K562 (cell line): ENCODE data around the gene PRR35. TPM values are rescaled to one million over a fixed set of nuclear protein-coding genes. Genes with fewer than 3 reads are reported as not detected.

Experiments used
- CTCF ChIP-seq, 3 experiments: IDR thresholded peaks in 2 of 3; conservative IDR thresholded peaks in 1 of 3; 2 replicates each; pipeline ENCODE4 v1.5.1; 2011 to 2012; ENCODE audit warnings: low read length in 3 of 3, mild to moderate bottlenecking in 3 of 3, control low read depth in 2 of 3, improper control_type of control experiment in 1 of 3, inconsistent platforms in 1 of 3, low read depth in 1 of 3, mixed read lengths in 1 of 3, moderate library complexity in 1 of 3; ENCODE audit not compliant: insufficient read depth in 2 of 3
- HBP1 ChIP-seq: fragments of 450-650 bp; formaldehyde crosslinking; IDR thresholded peaks from 2 replicates; pipeline ENCODE4 v1.4.0; 2022; ENCODE audit warnings: missing genetic modification characterization
- MITF ChIP-seq: IDR thresholded peaks from 2 replicates; pipeline ENCODE4 v1.6.1; 2014; ENCODE audit warnings: antibody characterized with exemption
- RBM14 ChIP-seq: fragments of 200-400 bp; formaldehyde crosslinking; IDR thresholded peaks from 2 replicates; pipeline ENCODE4 v1.6.1; 2018; ENCODE audit warnings: low read depth, mild to moderate bottlenecking, low read length, moderate library complexity, borderline replicate concordance; ENCODE audit not compliant: insufficient read depth
- SMAD2 ChIP-seq: fragments of 150-350 bp; IDR thresholded peaks from 2 replicates; pipeline ENCODE4 v1.6.1; 2014; ENCODE audit warnings: low read depth, mild to moderate bottlenecking, low read length
- polyA plus RNA-seq, 8 experiments: library from polyadenylated mRNA; depleted of rRNA in 4 of 8; stranded (reverse) in 5 of 8; unstranded in 3 of 8; fragments of >200 nt; fragmentation: Nextera tagmentation in 2 of 8; fragmentation: Illumina TruSeq in 1 of 8; extraction: Ambion mirVana in 2 of 8; extraction: Trizol in 1 of 8; gene quantifications; 2 replicates each; pipeline versions ENCODE4 v1.2.1 to v1.2.3, GENCODE V29; 2011 to 2014; ENCODE audit warnings: inconsistent platforms in 1 of 8, missing spikeins in 1 of 8
- total RNA-seq, 7 experiments: library from RNA; depleted of rRNA in 6 of 7; stranded (reverse); fragments of >200 nt in 6 of 7; fragmentation: Illumina TruSeq in 2 of 7; extraction: Trizol in 2 of 7; gene quantifications; 2 replicates each; pipeline versions ENCODE4 v1.2.1 to v1.2.3, GENCODE V29; 2011 to 2021; ENCODE audit warnings: low replicate concordance in 1 of 7

Gene PRR35
- total and polyA plus RNA-seq, 9 of the 15 experiments (the other 6 are each of a cell fraction or from before 2014, with no cell fraction given) = 0.17 to 0.45 (median 0.21) TPM; not detected in 5

GRCh38 chr16:521381-522210 lies 38.6 kb upstream of the PRR35 start (continued):
- TF ChIP-seq HBP1 (no peak), RBM14 (no peak), SMAD2 (no peak), MITF (no peak), CTCF (IDR thresholded peaks at IDR 0.05 in 2 of 3, conservative IDR thresholded peaks at IDR 0.05 in 1 of 3; ENCODE audit: insufficient read depth in 2 of 3, low read depth in 1 of 3, low read length in 3 of 3) (peak; percentile 27 to 32 (median 30); a peak in 4 of 6 replicates)
